GM18505 (cell line): ENCODE results near the gene BMPR1B.

Experiments used
- ATAC-seq: cut with Tn5 transposase; IDR thresholded peaks from one replicate; pipeline ENCODE4 v1.9.1; 2021; ENCODE audit not compliant: unreplicated experiment
- POLR2A ChIP-seq: IDR thresholded peaks from 4 replicates; pipeline ENCODE4 v1.6.1; 2011; ENCODE audit warnings: borderline replicate concordance; ENCODE audit not compliant: insufficient read depth, insufficient read length; ENCODE audit errors: extremely low read depth

BMPR1B gene

GRCh38 chr4:95141361-95141760 lies 383.6 kb downstream of the BMPR1B start:
- ATAC-seq = no peak
- TF ChIP-seq POLR2A = no peak

- no peak for TF ChIP-seq POLR2A
- ATAC-seq = no peak
Measured at GRCh38 chr4:95142932-95143331, 385.2 kb downstream of the BMPR1B start.

GRCh38 chr4:95151255-95151654 lies 393.5 kb downstream of the BMPR1B start:
- ATAC-seq = no peak
- TF ChIP-seq POLR2A = no peak

- no peak for ATAC-seq
- TF ChIP-seq POLR2A = no peak
Measured at GRCh38 chr4:95153182-95153581, 395.4 kb downstream of the BMPR1B start.

GRCh38 chr4:95155759-95156451 lies 398.1 kb downstream of the BMPR1B start:
- peak; percentile 58 for ATAC-seq
- no peak for TF ChIP-seq POLR2A

DNA sequence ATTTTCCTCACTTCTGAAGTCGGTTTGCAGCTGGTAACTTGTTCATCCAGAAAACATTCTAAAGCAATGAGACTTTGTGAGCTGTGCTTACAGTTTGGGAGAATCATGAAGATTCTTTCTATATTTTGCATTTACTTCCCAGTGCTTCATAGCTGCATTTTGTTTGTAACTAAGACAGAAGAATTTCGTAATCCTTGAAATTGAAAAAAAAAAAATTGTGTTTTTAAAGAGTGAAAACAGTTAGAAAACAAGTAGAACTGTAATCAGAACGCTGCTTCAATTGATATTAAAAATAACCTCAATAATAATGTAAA lies 398.7 kb downstream of the BMPR1B start:
- no peak for ATAC-seq
- TF ChIP-seq POLR2A = no peak

GRCh38 chr4:95157596-95157995 lies 399.8 kb downstream of the BMPR1B start:
- no peak for ATAC-seq
- no peak for TF ChIP-seq POLR2A

DNA sequence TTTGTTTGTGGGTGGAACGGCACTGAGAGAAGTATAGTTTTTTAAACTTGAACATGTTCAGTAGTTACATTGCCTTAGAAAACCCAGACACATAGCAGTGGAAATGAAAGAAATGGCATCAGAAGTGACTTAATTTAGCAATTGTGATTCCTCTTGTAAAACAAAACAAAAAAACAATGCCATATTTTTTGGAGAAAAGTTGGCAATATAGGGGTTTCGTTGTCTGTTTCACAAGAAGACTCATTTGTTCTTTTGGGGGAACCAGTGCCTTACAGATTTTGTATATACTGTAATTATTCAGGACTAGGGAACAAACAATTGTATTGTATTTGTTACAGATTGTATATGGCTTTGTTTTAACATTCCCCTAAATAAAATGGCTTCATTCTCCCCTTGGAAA lies 400.3 kb downstream of the BMPR1B start:
- no peak for ATAC-seq
- no peak for TF ChIP-seq POLR2A

- no peak for ATAC-seq
Measured at GRCh38 chr4:95158626-95159025, 400.9 kb downstream of the BMPR1B start.

DNA sequence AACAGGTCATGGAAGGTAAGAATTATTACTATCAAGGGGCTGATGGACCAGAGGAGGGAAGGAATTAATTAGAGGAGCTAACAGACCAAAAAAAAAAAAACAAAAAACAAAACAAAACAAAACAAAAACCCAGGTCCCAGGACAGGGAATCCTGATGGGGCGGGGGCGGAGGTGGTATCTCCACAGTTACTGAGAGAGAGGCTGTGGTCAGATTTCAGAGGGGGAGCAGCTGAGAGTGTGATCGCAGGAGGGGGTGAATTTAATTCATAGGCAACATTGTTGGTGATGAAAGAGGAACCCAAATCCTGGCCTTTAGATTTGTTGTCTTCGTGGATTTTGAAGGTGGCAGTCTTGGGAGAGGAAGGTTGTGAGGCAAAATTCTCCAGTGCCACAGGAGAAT lies 401.6 kb downstream of the BMPR1B start:
- TF ChIP-seq POLR2A = no peak
- ATAC-seq = no peak

More at GRCh38 chr4:95158626-95159025, 400.9 kb downstream of the BMPR1B start:
- no peak for TF ChIP-seq POLR2A

DNA sequence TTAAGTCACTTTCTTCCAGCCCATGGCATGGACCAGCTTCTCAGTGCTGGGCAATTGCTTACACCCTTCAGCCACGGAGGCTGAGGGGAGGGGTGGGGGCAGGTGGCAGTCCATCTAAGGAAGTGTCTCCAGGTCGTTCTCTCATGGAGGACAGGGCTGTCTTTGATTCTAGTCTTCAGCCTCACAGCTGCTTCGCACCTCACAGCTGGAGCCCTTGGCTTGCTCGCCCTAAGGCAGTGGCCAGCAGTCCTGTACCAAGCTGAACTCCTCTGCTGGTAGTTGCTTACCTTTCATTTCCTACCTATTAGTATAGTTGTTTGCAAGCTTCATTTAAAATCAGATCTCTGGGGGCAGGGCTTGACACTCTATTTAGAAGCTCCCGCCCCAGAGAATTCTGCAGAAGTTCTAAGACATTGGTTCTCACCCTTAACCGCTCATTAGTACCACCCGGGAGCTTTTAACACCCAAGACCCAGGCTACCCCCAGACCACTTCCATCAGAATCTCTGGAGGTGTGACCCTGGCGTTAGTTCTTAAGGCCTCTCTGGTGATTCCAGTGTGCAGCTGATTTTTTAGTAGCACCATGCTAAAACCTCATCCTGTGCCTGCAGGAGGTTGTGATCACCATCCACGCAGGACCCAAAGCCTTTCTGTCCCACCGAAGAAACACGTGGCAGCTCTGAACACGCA lies 404.2 kb downstream of the BMPR1B start:
- TF ChIP-seq POLR2A = no peak
- ATAC-seq = no peak

GRCh38 chr4:95162867-95163266 lies 405.1 kb downstream of the BMPR1B start:
- no peak for TF ChIP-seq POLR2A
- no peak for ATAC-seq

GRCh38 chr4:95165926-95166524 lies 408.3 kb downstream of the BMPR1B start:
- TF ChIP-seq POLR2A = no peak
- ATAC-seq = peak; percentile 80

- no peak for TF ChIP-seq POLR2A
- ATAC-seq = no peak
Measured at GRCh38 chr4:95167805-95168204, 410.1 kb downstream of the BMPR1B start.
